ENCODE results near the gene CDH24.
A peak's percentile ranks its signal among the peaks of the same experiment; 100 is the strongest.

CDH24 gene

GRCh38 chr14:23090254-23090636, 32.9 kb upstream of the CDH24 start:
- no peak for DNase-seq (ENCODE audit: low read depth)
- no peak overlapping the region for H3K4me3 ChIP-seq (ENCODE audit: control insufficient read depth, low read depth, low read length)
- TF ChIP-seq, protein P1, sequence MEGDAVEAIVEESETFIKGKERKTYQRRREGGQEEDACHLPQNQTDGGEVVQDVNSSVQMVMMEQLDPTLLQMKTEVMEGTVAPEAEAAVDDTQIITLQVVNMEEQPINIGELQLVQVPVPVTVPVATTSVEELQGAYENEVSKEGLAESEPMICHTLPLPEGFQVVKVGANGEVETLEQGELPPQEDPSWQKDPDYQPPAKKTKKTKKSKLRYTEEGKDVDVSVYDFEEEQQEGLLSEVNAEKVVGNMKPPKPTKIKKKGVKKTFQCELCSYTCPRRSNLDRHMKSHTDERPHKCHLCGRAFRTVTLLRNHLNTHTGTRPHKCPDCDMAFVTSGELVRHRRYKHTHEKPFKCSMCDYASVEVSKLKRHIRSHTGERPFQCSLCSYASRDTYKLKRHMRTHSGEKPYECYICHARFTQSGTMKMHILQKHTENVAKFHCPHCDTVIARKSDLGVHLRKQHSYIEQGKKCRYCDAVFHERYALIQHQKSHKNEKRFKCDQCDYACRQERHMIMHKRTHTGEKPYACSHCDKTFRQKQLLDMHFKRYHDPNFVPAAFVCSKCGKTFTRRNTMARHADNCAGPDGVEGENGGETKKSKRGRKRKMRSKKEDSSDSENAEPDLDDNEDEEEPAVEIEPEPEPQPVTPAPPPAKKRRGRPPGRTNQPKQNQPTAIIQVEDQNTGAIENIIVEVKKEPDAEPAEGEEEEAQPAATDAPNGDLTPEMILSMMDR (conservative IDR thresholded peaks at IDR 0.05; ENCODE audit: control insufficient read depth, insufficient read depth, low read depth, low read length) = no peak

DNA sequence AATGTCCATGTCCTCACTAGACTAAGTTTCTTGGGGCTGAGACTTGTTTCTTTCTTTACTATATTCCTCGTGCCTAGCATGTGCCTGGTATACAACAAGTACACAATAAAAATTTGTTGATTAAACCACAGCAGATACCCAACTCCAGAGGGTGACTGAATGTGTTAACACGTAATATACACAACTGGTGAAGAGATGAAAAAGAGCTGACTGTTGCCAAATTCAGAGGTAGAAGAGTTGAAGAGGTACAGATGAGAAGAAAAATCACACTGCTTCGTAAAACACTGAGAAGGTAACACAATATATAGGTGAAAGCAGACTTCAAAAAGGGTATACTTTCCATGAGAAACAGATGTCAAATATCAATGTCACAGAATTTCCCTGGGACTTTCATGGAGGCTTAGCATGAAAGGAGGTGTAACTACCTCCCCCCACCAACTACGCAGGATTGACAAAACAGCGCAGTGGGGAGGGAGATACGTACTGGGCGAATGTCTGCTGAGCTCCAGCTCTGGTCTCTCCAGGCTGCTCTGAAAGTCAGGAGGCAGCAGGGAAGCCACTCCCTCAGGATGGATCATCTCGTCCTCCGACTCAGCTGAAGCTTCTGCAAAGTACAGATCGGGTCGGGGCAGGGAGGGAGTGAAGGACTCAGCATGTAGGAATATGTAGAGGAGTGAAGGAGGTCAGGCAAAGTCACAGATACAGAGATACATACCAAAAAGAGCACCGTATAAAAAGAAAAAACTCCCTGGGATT, 32.4 kb upstream of the CDH24 start:
- TF ChIP-seq, protein P1 (conservative IDR thresholded peaks at IDR 0.05; ENCODE audit: control insufficient read depth, insufficient read depth, low read depth, low read length) = no peak
- H3K4me3 ChIP-seq (ENCODE audit: control insufficient read depth, low read depth, low read length) = no peak overlapping the region

GRCh38 chr14:23086565-23086964, 29.2 kb upstream of the CDH24 start:
- H3K4me3 ChIP-seq (ENCODE audit: control insufficient read depth, low read depth, low read length) = no peak overlapping the region
- TF ChIP-seq, protein P1 (conservative IDR thresholded peaks at IDR 0.05; ENCODE audit: control insufficient read depth, insufficient read depth, low read depth, low read length) = no peak
- no peak for DNase-seq (ENCODE audit: low read depth)

More for the DNA sequence above, 32.4 kb upstream of the CDH24 start:
- no peak for DNase-seq (ENCODE audit: low read depth)

- no peak overlapping the region for H3K4me3 ChIP-seq (ENCODE audit: control insufficient read depth, low read depth, low read length)
- TF ChIP-seq, protein P1 (conservative IDR thresholded peaks at IDR 0.05; ENCODE audit: control insufficient read depth, insufficient read depth, low read depth, low read length) = no peak
- peak; percentile 68 for DNase-seq (ENCODE audit: low read depth)
Observed at GRCh38 chr14:23085458-23085857, 28.1 kb upstream of the CDH24 start.

- no peak for DNase-seq (ENCODE audit: low read depth)
- no peak overlapping the region for H3K4me3 ChIP-seq (ENCODE audit: control insufficient read depth, low read depth, low read length)
- TF ChIP-seq, protein P1 (conservative IDR thresholded peaks at IDR 0.05; ENCODE audit: control insufficient read depth, insufficient read depth, low read depth, low read length) = no peak
Observed at GRCh38 chr14:23080474-23080873, 23.2 kb upstream of the CDH24 start.

GRCh38 chr14:23079716-23080115, 22.4 kb upstream of the CDH24 start:
- DNase-seq (ENCODE audit: low read depth) = peak; percentile 68
- no peak overlapping the region for H3K4me3 ChIP-seq (ENCODE audit: control insufficient read depth, low read depth, low read length)
- TF ChIP-seq, protein P1 (conservative IDR thresholded peaks at IDR 0.05; ENCODE audit: control insufficient read depth, insufficient read depth, low read depth, low read length) = no peak
